ENCODE data around the gene CDSN.

CDSN gene

GRCh38 chr6:31144970-31145340 is 24.7 kb upstream of the CDSN start:
- DNase-seq: no peak

DNA sequence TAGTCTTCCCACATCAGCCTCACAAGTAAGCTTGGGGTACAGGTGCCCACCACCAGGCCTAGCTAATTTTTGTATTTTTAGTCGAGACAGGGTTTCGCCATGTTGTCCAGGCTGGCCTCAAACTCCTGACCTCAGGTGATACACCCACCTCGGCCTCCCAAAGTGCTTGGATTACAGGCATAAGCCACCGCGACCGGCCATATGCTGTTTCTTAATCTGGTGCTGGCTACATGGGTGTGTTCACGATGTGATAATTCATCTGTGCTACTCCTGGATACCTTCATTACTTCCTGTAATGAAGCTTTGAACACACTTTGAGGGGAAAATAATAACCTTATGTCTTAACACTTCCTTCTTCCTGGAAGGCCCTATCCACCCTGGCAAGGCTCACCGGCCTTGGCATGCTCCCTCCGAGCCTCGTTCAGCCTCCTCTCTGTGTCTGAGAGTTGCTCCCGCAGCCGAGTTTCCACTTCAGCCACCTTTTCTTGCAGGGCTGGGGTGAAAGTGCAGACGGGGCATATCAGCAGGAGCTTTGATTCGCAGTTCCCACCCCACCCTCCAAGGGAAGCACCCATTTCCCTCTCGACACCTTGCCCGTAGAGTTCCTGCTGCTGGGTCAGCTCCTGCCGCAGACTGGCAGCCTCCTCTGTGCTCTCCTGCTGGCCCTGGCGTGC is 24.2 kb upstream of the CDSN start:
- no peak for DNase-seq

DNA sequence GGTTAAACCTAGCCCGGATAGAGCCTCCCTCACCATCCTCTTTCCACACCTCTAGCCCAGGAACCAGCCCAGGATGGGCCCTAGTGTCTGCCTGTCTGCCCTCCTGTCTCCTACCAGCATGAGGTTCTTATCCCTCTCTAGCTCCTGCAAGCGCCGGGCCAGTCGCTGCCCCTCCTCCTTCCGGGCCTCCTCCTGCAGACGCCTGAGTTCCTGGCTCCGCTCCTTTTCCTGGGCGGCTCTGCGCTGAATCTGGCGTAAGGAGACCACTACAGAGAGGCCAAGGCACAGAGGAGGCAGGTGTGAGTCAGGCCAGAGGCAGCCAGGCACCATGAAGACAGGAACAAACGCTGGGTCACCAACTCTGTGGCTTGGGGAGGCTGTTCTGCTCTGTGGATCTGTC is 22.9 kb upstream of the CDSN start:
- no peak for DNase-seq

DNA sequence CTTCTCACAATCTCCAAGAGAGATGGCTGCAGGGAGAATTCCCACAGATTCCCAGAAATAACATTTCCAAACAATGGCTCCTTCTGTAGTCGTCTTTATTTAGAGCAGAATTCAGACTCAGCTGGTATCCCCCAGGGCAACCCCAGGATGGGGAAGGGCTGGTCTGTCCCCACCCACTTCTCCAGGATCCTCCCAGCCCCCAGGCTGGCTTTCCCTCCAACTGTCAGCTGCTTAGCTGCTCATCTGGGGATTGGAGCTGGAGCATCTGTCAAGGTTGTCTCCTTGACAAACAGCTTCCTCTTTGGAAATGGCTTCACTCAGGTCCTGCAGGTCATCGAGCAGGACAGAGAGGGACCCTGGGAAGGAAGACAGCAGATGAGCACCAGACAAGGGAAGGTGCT is 22.1 kb upstream of the CDSN start:
- DNase-seq: no peak

DNA sequence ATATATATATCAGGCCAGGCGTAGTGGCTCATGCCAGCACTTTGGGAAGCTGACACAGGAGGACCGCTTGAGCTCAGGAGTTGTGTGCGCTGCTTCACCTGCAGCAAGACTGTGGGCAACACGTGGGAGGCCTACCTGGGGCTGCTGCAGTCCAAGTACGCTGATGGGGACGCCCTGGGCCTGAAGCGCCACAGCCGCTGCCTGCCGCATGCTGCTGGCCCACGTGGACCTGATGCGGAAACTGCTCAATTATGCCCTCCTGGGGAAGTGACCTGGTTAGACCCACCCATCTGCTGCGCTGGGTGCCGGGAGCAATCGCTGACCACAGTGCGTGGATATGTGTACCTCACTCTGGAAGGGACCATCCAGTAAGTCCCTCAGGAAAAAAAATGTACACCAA is 20.4 kb upstream of the CDSN start:
- DNase-seq: no peak

DNA sequence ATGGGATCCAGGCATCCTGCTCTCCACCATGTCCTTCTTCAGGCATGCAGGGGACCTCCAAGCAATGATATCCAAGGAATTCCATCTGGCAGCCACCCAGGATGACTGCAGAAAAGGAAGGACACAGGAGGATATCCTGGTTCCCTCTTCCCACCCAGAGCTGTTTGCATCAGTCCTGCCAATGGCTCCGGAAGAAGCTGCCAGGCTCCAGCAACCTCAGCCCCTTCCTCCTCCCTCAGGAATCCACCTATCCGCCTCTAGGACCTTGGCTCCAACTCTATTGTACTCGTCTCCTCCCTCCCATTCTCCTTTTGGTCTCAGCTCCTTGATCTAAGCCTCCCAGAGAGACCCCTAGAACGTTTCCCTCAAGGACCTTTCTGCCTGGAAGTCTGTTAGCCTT is 19.4 kb upstream of the CDSN start:
- no peak for DNase-seq

DNA sequence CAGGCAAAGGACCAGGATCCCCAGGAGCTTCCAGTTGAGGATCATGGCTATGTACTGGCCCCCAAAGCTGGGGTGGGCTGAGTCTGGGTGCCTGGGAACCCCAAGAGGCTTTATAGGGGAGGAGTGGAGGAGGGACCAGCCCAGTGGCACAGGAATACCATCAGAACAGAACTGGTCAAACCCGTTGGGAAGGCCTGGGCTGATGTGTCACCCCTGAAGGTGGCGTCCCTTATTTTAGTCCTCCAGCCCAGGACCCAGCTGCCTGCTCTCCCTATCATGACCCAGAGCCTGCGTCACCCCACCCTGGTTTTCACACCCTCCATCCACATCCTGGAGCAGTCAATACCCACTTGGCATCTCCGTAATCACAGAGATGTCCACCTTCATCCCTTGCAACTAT is 18.7 kb upstream of the CDSN start, which contains the start of gene PSORS1C2:
PSORS1C2 (minus strand) TSS at position 85 of the 400 bp plus-strand sequence; CDS start at position 45, 40 bp downstream.
- DNase-seq: no peak

DNA sequence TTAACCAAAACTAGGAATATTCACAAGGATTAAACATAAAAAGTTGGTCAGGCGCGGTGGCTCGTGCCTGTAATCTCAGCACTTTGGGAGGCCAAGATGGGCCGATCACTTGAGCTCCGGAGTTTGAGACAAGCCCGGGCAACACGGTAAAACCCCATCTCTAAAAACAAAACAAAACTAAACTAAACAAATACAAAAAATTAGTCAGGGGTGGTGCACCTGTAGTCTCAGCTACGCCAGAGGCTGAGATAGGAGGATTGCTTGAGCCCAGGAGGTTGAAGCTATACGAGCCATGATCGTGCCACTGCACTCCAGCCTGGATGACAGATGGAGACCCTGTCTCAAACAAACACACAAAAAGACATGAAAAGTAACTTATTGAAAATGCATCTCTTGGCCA is 15.5 kb upstream of the CDSN start:
- DNase-seq: no peak

DNA sequence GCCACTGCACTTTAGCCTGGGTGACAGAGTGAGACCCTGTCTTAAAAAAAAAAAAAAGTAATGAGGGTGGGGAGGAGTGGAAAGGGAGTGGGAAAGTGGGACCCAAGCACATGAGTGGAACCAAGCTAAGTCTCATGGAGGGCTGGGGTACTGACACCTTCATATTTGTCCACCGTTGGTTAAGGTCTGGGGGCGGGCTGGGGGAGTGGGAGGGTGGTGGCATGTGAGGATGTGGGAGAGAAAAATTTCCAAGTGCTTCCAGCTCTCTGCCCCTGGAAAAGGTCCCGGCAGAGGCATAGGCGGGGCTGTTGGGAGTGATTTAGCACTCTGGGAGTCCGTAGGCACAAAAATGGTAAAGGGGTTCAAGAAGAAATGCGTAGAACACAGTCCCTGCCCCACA is 12.6 kb upstream of the CDSN start:
- no peak for DNase-seq

- DNase-seq: no peak
Observed at GRCh38 chr6:31131595-31131994, 11.3 kb upstream of the CDSN start.

DNA sequence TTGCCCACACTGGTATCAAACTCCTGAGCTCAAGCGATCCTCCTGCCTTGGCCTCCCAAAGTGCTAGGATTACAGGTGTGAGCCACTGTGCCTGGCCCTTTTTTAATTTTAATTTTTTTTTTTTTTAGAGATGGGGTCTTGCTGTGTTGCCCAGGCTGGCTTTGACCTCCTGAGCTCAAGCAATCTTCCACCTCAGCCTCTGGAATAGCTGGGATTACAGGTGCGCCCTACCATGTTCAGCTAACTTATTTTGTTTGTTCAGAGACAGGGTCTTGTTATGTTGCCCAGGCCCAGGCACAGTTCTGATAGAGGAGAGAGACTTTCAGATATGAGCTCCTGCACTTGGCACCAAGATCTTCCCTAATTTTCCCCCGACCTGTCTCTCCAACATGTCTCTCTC is 10.5 kb upstream of the CDSN start:
- no peak for DNase-seq

- DNase-seq: no peak
Observed at GRCh38 chr6:31129130-31129529, 8.9 kb upstream of the CDSN start.

DNA sequence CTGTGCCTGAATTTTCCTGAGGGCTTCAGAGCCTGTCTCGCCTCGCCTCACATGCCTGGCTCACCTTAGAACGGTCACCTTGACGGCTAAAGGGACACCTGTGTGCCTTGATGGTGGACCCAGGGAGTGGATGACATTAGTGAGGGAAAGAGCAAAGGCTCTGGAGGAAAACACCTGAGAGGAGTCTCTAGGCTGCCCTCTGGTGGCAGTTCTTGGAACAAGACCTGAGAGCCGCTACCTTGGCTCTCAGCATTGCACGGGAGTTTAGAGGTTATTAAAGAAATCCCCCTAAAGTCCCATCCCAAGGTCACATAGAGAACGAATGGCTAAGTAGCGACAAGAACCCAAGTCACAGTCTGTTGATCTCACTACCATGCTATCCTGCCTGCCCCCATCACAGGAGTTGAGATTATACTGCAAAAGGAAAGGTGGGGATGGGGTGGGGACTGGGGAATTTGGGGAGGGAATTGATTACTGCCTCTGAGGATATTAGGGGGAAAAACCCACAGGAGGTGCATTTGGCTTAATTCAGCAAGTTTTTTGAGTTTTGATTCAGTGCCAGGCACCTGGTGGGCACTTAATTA is 7.9 kb upstream of the CDSN start:
- peak; percentile 74 for DNase-seq

- DNase-seq: no peak
Observed at GRCh38 chr6:31126396-31127175, 6.3 kb upstream of the CDSN start.

- DNase-seq: no peak
Observed at GRCh38 chr6:31125586-31126363, 5.5 kb upstream of the CDSN start.

DNA sequence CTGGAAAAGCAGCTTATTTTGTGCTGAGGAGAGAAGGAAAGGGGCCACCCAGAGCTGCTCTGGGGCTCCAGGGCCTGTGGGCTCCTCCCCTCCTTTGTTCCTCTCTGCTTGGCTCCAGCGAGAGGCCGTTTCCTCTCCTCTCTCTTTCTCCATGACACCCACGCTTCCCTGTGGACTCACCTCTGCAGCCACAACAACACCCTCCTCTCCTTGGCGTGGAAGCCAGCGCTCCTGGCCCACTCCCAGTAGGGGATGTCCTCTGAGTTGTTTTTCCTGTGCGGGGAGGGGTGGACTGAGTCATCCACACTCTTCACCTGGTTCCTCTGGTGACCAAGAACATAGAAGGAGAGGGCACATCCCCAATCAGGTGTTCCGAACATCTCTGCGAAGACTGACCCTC is 4.9 kb upstream of the CDSN start:
- no peak for DNase-seq

GRCh38 chr6:31122791-31123706 is 2.8 kb upstream of the CDSN start:
- DNase-seq: no peak

DNA sequence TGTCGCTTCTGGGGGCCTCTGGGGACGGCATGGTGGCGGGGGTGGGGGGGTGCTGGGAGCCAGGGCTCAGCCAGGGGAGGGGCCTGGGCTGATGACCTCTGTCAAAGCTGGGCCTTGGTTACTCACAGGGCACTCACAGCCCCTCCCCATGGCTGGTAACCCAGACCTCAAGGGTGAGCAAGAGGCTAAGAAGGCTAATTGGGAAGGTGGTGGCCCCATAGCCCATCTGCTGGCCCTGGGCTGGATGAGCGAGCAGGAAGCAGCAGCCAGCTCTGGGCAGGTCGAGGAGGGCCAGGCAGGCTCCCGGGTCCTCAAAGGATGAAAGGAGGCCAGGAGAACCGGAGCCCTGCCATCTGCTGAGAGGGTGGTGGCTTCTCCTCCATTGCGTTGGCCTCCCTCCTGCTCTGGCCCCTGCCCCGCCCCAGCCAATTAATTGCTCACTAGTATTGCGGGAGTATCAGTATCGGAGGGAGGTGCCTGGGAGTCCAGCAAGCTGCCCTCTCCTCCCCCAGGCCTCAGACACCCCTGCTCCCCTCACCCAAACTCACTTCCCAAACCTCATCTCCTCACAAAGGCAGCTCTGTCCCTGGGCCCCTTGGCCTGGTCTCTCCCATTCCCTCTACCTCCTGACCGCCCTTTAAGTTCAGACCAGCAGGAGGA is 1.0 kb upstream of the CDSN start:
- no peak for DNase-seq

GRCh38 chr6:31118178-31118577 is 2.1 kb downstream of the CDSN start:
- no peak for DNase-seq

DNA sequence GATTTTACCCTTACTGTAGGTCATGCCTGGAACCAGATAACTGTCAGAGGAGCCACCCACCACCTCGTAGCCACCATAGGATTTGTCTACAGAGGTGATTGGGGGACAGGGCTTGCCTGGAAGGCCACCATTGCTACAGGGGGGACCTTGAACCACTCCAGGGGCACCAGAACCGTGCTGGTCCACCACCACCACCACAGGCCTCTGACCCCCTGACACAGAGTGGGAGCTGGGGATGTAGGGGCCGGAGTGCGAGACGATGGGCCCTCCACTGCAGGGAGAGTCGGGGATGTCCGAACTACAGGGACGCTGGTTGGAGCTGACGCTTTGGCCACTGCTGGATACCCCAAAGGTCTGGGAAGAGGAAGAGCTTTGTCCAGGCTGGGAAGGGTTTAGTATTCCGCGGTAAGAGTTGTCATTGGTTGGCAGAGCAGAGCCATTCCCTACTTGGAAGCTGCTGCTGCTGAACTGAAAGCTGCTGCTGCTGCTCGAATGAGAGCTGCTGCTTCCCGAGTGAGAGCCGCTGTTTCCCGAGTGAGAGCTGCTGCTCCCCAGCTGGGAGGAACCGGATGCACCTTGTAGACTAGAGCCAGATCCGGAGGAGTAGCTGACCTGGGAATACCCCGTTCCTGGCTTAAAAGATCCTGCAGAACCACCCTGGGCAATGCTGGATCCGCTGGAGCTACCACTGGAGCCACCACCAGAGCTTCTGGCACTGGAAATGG is 3.4 kb downstream of the CDSN start:
- no peak for DNase-seq

DNA sequence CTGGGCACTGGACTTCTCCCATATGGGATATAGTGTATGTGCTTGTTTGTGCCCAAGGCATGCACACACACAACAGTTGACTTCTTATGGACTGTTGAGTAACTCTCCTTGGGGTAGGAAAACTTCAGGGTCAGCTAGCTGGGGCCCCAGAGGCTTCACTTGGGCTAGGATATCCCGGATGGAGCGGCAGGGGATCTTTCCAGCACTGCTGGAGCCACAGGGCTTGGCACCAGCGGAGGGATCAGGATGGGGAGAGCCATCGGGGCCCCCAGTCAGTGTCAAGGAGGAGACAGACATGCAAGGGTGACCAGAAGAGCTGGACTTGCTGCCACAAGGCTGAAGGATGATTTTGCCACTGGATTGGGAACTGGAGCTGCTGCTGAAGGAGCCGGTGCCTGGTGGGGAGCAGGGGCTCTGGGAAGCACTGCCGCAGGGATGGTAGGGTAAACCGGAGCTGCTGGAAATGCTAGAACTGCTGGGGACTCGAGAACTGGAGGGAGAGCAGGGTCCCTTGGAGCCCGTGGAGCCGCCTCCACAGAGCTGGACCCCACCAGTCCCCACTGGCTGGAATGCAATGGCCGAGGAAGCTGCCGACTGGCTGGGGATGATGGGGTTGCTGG is 4.2 kb downstream of the CDSN start:
- no peak for DNase-seq
